Measurements from ENCODE around the gene S100A12. TPM values are rescaled to one million over a fixed set of nuclear protein-coding genes. Genes with fewer than 3 reads are reported as not detected.

S100A12 gene
- total RNA-seq, 1 experiment from 2014 or later, result not detected

DNA sequence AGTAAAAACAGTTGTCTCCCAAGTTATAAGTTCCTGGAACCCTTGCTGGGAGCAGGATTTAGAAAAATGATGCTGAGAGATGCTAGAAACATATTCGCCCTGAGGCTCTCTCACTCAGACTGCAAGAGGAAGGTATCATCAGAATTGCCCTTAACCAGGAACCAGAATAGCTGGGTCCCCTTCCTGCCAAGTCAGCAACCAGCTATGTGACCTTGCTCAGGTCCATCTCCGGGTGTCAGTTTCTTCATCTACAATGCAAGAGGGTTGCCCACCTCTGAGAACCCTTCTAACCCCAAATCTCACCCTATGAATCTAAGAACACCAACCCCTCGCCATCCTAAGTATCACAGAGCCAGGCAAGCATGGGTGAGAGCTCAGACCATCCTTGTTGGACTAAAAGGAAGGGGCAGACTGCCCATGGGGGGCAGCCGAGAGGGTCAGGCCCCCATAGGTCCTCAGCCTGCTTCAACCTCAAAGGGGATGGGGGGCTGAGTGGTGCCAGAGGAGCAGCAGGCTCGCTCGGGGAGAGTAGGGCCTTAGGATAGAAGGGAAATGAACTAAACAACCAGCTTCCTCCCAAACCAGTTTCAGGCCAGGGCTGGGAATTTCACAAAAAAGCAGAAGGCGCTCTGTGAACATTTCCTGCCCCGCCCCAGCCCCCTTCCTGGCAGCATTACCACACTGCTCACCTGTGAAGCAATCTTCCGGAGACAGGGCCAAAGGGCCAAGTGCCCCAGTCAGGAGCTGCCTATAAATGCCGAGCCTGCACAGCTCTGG lies 18.2 kb downstream of the S100A12 start:
- BruUV-seq (replicated peaks), result no TSS peak
- Histone ChIP-seq H3K27ac (ENCODE audit: low read length) (peak overlapping the region; percentile 93), H3K79me2 (ENCODE audit: low read length) (no peaks in the 10 kb centered on the region), H3K27me3 (ENCODE audit: low read length) (no peaks in the 10 kb centered on the region), H3K4me1 (ENCODE audit: insufficient read depth, low read length) (peaks cover 46% of the 10 kb centered on the region), H3K9me2 (replicated peaks; ENCODE audit: low read length) (no peaks in the 10 kb centered on the region), H2AFZ (ENCODE audit: low read length) (peak overlapping the region; percentile 49; the same call in 1 of the 2 replicates), H3K4me2 (ENCODE audit: low read length) (peak overlapping the region; percentile 75), H4K20me1 (ENCODE audit: low read length) (no peaks in the 10 kb centered on the region), H3K9ac (ENCODE audit: low read length) (peak overlapping the region; percentile 69), H3K4me3 (ENCODE audit: low read length) (peak overlapping the region; percentile 36; the same call in 1 of the 2 replicates), H3K9me3 (ENCODE audit: low read length) (no peaks in the 10 kb centered on the region), H3F3A (ENCODE audit: low read length, unreplicated experiment) (peaks cover 4% of the 10 kb centered on the region), H3K36me3 (ENCODE audit: low read depth, low read length) (no peaks in the 10 kb centered on the region)
- ChIA-PET CTCF (interaction anchor here (1.1 kb wide), 1 partner anchor 136 kb away, joined by 5 read pairs; no protein-coding TSS in a partner anchor), POLR2A (ENCODE audit: unreplicated experiment) (interaction anchor here (0.5 kb wide), 1 partner anchor 247 kb away, joined by 3 read pairs; no protein-coding TSS in a partner anchor)
- ATAC-seq (peak; percentile 25), DNase-seq (peak; percentile 96)
- intact Hi-C loops (cut with micrococcal nuclease), result loop anchor here (10.0 kb wide), 2 partner anchors 318 to 388 kb away; partner anchors contain the start of genes ILF2 and NPR1
- TF ChIP-seq EZH2phosphoT487 (IDR thresholded peaks at IDR 0.05; ENCODE audit: borderline replicate concordance, low read length) (no peak), EZH2 (IDR thresholded peaks at IDR 0.05; ENCODE audit: low read length, unreplicated experiment) (no peak), CTCF (conservative IDR thresholded peaks at IDR 0.05; ENCODE audit: low read depth, low read length) (no peak)

DNA sequence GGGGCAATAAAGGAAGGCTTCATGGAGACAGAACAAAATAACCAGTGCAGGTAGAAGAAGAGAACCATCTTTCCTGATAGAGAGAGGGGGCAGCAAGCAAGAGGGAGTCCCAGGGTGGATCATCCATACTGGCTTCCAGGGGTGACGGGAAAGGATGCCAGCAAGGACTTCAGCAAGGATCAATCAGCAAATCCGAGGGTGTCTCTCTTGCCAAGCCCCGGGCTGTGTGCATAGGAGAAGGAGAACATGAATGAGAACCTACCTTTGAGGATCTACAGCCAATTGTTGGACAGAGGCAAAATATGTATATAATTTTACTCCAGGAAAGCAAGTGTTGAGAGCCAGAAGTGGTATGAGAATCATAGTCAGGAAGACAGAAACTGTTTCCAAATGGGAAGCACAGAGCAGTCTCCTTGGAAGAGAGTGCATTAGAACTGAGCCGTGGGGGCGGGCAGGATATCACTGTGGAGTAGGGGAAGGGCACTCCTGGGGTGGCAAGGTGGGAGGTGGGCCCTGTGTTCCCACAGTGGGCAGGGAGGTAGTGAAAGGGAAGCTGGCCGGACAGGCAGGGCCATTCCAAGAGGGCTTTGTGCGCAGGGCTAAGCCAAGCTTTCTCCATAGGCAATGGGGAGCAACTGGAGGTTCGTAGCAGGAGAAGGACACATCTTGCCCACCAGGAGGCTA lies 18.9 kb downstream of the S100A12 start:
- Histone ChIP-seq H3K9me3 (ENCODE audit: low read length) (no peaks in the 10 kb centered on the region), H3K9me2 (replicated peaks; ENCODE audit: low read length) (no peaks in the 10 kb centered on the region), H3K4me2 (ENCODE audit: low read length) (peak overlapping the region; percentile 75), H3K36me3 (ENCODE audit: low read depth, low read length) (no peaks in the 10 kb centered on the region), H3K4me1 (ENCODE audit: insufficient read depth, low read length) (peaks cover 46% of the 10 kb centered on the region), H3K9ac (ENCODE audit: low read length) (no peak overlapping the region), H4K20me1 (ENCODE audit: low read length) (no peaks in the 10 kb centered on the region), H3K4me3 (ENCODE audit: low read length) (no peak overlapping the region), H3K27ac (ENCODE audit: low read length) (peak overlapping the region; percentile 93), H3F3A (ENCODE audit: low read length, unreplicated experiment) (peaks cover 4% of the 10 kb centered on the region), H2AFZ (ENCODE audit: low read length) (no peak overlapping the region), H3K27me3 (ENCODE audit: low read length) (peaks cover 3% of the 10 kb centered on the region), H3K79me2 (ENCODE audit: low read length) (no peaks in the 10 kb centered on the region)
- no peak for TF ChIP-seq EZH2phosphoT487 (IDR thresholded peaks at IDR 0.05; ENCODE audit: borderline replicate concordance, low read length)
- no peak for TF ChIP-seq CTCF (conservative IDR thresholded peaks at IDR 0.05; ENCODE audit: low read depth, low read length)
- TF ChIP-seq EZH2 (IDR thresholded peaks at IDR 0.05; ENCODE audit: low read length, unreplicated experiment), result no peak
- CTCF ChIA-PET, result interaction anchor here (1.6 kb wide), 1 partner anchor 138 kb away, joined by 6 read pairs; no protein-coding TSS in a partner anchor
- POLR2A ChIA-PET (ENCODE audit: unreplicated experiment), result no interaction called here
- DNase-seq (no peak), ATAC-seq (no peak)
- intact Hi-C loops (cut with micrococcal nuclease), result loop anchor here (10.0 kb wide), 2 partner anchors 318 to 388 kb away; partner anchors contain the start of genes ILF2 and NPR1
- no TSS peak for BruUV-seq (replicated peaks)
